Neural cell (in vitro differentiated cells): ENCODE data around the gene ERCC6L. TPM values are rescaled to one million over a fixed set of nuclear protein-coding genes. Genes with fewer than 3 reads are reported as not detected.

ENCODE experiments used
- H2AFZ ChIP-seq: fragments of 200-600, 300-800 bp; sonication (generic), shearing (Covaris generic); 2 replicates; pipeline ENCODE4 v1.6.0; 2014; ENCODE audit warnings: low read depth, mild to moderate bottlenecking, antibody characterized with exemption, low read length, moderate library complexity
- H3F3A ChIP-seq: fragments of 200-600 bp; shearing (Covaris generic); 2 replicates; pipeline ENCODE4 v1.6.1; 2016; ENCODE audit warnings: mild to moderate bottlenecking, moderate library complexity, mixed read lengths, antibody characterized with exemption, low read length; ENCODE audit not compliant: insufficient read depth, poor library complexity, severe bottlenecking
- H3K27ac ChIP-seq: fragments of 200-600, 300-800 bp; sonication (generic), shearing (Covaris generic); 2 replicates; pipeline ENCODE4 v1.5.1; 2014; ENCODE audit warnings: mild to moderate bottlenecking, low read length, moderate library complexity
- H3K27me3 ChIP-seq: fragments of 300-800, 200-600 bp; sonication (generic), shearing (Covaris generic); 2 replicates; pipeline ENCODE4 v1.6.0; 2014; ENCODE audit warnings: mild to moderate bottlenecking, low read depth, low read length, moderate library complexity; ENCODE audit not compliant: insufficient read depth
- H3K36me3 ChIP-seq: fragments of 300-800, 200-600 bp; sonication (generic), shearing (Covaris generic); 2 replicates; pipeline ENCODE4 v1.5.1; 2014; ENCODE audit warnings: mild to moderate bottlenecking, antibody characterized with exemption, low read length, moderate library complexity; ENCODE audit not compliant: insufficient read depth
- H3K4me2 ChIP-seq: fragments of 300-800, 200-600 bp; sonication (generic), shearing (Covaris generic); 2 replicates; pipeline ENCODE4 v1.6.0; 2014; ENCODE audit warnings: mild to moderate bottlenecking, low read length
- H3K4me3 ChIP-seq: fragments of 300-800, 200-600 bp; sonication (generic), shearing (Covaris generic); 2 replicates; pipeline ENCODE4 v1.5.1; 2014; ENCODE audit warnings: mild to moderate bottlenecking, low read length, moderate library complexity
- H3K79me2 ChIP-seq: fragments of 200-600 bp; shearing (Covaris generic); replicated peaks from 2 replicates; pipeline ENCODE4 v1.6.0; 2014; ENCODE audit warnings: mild to moderate bottlenecking, low read length, moderate library complexity; ENCODE audit not compliant: insufficient read depth
- H3K9ac ChIP-seq: fragments of 300-800, 200-600 bp; sonication (generic), shearing (Covaris generic); 2 replicates; pipeline ENCODE4 v1.6.1; 2016; ENCODE audit warnings: mild to moderate bottlenecking, low read length, mixed read lengths
- H3K9me2 ChIP-seq: fragments of 200-600 bp; shearing (Covaris generic); 2 replicates; pipeline ENCODE4 v1.6.1; 2016; ENCODE audit warnings: mild to moderate bottlenecking, low read length, mixed read lengths; ENCODE audit not compliant: insufficient read depth
- H3K9me3 ChIP-seq: fragments of 200-600, 300-800 bp; sonication (generic), shearing (Covaris generic); 2 replicates; pipeline ENCODE4 v1.6.1; 2016; ENCODE audit warnings: mild to moderate bottlenecking, mixed run types, low read length, moderate library complexity, mixed read lengths
- H4K20me1 ChIP-seq: fragments of 200-600 bp; shearing (Covaris generic); 2 replicates; pipeline ENCODE4 v1.6.1; 2016; ENCODE audit warnings: mild to moderate bottlenecking, mixed run types; ENCODE audit not compliant: insufficient read depth
- EP300 ChIP-seq: fragments of 450-650 bp; conservative IDR thresholded peaks from 2 replicates; pipeline ENCODE4 v1.6.1; 2014; ENCODE audit warnings: antibody characterized with exemption, mild to moderate bottlenecking, moderate library complexity; ENCODE audit not compliant: poor library complexity, severe bottlenecking
- EZH2 ChIP-seq: fragments of 200-600, 300-800 bp; shearing (Covaris generic), sonication (generic); IDR thresholded peaks from 2 replicates; pipeline ENCODE4 v1.6.1; 2014; ENCODE audit warnings: antibody characterized with exemption, low read length, borderline replicate concordance, mild to moderate bottlenecking; ENCODE audit not compliant: insufficient read depth, poor library complexity, severe bottlenecking
- MXI1 ChIP-seq: fragments of 450-650 bp; conservative IDR thresholded peaks from 2 replicates; pipeline ENCODE4 v1.6.1; 2014; ENCODE audit warnings: antibody characterized with exemption, mild to moderate bottlenecking; ENCODE audit not compliant: poor library complexity, severe bottlenecking
- POLR2AphosphoS5 ChIP-seq: IDR thresholded peaks from 2 replicates; pipeline ENCODE4 v1.6.1; 2012
- RAD21 ChIP-seq: fragments of 450-650 bp; conservative IDR thresholded peaks from 2 replicates; pipeline ENCODE4 v1.6.1; 2014; ENCODE audit warnings: antibody characterized with exemption, mild to moderate bottlenecking, moderate library complexity
- SMC3 ChIP-seq: fragments of 450-650 bp; conservative IDR thresholded peaks from 2 replicates; pipeline ENCODE4 v1.6.1; 2014; ENCODE audit warnings: antibody characterized with exemption, mild to moderate bottlenecking, moderate library complexity; ENCODE audit not compliant: poor library complexity
- TAF1 ChIP-seq: IDR thresholded peaks from 2 replicates; pipeline ENCODE4 v1.6.1; 2012; ENCODE audit warnings: low read depth
- polyA plus RNA-seq: library from polyadenylated mRNA; depleted of rRNA; stranded (reverse); fragments of >200 nt; gene quantifications from 2 replicates; pipeline ENCODE4 v1.2.3, GENCODE V29; 2014
- TF ChIP-seq, protein P1 (sequence below): fragments of 450-650 bp; IDR thresholded peaks from 2 replicates; pipeline ENCODE4 v1.5.1; 2014; ENCODE audit warnings: antibody characterized with exemption, mild to moderate bottlenecking, moderate library complexity; ENCODE audit not compliant: poor library complexity, severe bottlenecking
- TF ChIP-seq, protein P2 (sequence below): IDR thresholded peaks from 2 replicates; pipeline ENCODE4 v1.6.1; 2012; ENCODE audit warnings: borderline replicate concordance

ERCC6L gene
- polyA plus RNA-seq, 1 donor from 2014 or later, result 0.28 TPM

DNA sequence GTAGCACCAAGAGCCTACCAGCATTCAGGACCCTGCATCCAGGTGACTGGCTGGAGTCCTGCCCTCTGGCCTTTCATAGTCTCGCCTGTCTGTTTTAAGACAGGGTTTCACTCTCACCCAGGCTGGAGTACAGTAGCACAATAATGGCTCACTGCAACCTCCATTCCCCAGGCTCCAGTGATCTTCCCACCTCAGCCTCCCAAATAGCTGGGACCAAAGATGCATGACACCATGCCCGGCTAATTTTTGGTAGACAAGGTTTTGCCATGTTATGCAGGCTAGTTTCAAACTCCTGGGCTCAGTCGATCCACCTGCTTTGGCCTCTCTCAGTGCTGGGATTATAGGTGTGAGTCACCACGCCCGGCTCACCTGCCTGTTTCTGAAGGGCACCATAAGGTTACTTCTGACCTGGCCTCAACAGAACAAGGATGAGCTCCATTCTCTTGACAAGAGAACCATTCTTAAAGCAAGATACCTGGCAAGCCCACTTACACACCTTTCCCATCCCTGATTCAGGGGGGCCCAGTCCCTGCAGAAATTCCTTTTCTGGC is 31.6 kb upstream of the ERCC6L start:
- Histone ChIP-seq H3K9me3 (no peaks in the 10 kb centered on the region), H3K4me3 (no peak overlapping the region), H3K36me3 (no peaks in the 10 kb centered on the region), H3K79me2 (no peaks in the 10 kb centered on the region), H3K9ac (no peak overlapping the region), H2AFZ (no peak overlapping the region), H3K9me2 (no peaks in the 10 kb centered on the region), H3K27me3 (no peaks in the 10 kb centered on the region), H4K20me1 (no peaks in the 10 kb centered on the region), H3K27ac (no peak overlapping the region), H3K4me2 (no peak overlapping the region), H3F3A (no peaks in the 10 kb centered on the region)
- TF ChIP-seq, protein P1, sequence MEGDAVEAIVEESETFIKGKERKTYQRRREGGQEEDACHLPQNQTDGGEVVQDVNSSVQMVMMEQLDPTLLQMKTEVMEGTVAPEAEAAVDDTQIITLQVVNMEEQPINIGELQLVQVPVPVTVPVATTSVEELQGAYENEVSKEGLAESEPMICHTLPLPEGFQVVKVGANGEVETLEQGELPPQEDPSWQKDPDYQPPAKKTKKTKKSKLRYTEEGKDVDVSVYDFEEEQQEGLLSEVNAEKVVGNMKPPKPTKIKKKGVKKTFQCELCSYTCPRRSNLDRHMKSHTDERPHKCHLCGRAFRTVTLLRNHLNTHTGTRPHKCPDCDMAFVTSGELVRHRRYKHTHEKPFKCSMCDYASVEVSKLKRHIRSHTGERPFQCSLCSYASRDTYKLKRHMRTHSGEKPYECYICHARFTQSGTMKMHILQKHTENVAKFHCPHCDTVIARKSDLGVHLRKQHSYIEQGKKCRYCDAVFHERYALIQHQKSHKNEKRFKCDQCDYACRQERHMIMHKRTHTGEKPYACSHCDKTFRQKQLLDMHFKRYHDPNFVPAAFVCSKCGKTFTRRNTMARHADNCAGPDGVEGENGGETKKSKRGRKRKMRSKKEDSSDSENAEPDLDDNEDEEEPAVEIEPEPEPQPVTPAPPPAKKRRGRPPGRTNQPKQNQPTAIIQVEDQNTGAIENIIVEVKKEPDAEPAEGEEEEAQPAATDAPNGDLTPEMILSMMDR, result no peak
- no peak for TF ChIP-seq SMC3
- no peak for TF ChIP-seq EZH2
- no peak for TF ChIP-seq MXI1
- TF ChIP-seq, protein P2, sequence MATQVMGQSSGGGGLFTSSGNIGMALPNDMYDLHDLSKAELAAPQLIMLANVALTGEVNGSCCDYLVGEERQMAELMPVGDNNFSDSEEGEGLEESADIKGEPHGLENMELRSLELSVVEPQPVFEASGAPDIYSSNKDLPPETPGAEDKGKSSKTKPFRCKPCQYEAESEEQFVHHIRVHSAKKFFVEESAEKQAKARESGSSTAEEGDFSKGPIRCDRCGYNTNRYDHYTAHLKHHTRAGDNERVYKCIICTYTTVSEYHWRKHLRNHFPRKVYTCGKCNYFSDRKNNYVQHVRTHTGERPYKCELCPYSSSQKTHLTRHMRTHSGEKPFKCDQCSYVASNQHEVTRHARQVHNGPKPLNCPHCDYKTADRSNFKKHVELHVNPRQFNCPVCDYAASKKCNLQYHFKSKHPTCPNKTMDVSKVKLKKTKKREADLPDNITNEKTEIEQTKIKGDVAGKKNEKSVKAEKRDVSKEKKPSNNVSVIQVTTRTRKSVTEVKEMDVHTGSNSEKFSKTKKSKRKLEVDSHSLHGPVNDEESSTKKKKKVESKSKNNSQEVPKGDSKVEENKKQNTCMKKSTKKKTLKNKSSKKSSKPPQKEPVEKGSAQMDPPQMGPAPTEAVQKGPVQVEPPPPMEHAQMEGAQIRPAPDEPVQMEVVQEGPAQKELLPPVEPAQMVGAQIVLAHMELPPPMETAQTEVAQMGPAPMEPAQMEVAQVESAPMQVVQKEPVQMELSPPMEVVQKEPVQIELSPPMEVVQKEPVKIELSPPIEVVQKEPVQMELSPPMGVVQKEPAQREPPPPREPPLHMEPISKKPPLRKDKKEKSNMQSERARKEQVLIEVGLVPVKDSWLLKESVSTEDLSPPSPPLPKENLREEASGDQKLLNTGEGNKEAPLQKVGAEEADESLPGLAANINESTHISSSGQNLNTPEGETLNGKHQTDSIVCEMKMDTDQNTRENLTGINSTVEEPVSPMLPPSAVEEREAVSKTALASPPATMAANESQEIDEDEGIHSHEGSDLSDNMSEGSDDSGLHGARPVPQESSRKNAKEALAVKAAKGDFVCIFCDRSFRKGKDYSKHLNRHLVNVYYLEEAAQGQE, result no peak
- TF ChIP-seq POLR2AphosphoS5, result no peak
- TF ChIP-seq RAD21, result no peak
- no peak for TF ChIP-seq TAF1
- no peak for TF ChIP-seq EP300

DNA sequence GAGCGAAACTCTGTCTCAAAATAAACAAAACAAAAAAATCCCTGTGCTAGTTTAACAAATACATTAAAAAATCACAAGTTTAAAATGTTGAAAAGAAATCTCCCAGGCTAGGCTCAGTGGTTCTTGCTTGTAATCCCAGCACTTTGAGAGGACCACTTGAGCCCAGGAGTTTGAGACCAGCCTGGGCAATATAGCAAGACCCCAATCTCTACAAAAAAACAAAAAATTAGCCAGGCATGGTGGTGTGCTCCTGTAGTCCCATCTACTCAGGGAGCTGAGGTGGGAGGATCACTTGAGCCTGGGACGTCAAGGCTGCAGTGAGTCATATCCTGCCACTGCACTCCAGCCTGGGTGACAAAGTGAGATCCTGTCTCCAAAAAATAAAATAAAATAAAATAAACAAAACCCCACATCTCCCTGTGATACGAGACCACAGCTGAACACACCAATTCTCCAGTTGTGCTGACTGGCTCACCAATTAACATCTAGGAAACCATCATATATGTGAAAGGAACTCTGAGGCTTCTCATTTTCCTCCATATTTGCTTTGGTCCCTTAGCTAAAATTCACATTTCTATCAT is 30.9 kb upstream of the ERCC6L start:
- Histone ChIP-seq H3K9me2 (no peaks in the 10 kb centered on the region), H3K27me3 (no peaks in the 10 kb centered on the region), H3F3A (no peaks in the 10 kb centered on the region), H3K9me3 (no peaks in the 10 kb centered on the region), H3K36me3 (no peaks in the 10 kb centered on the region), H4K20me1 (no peaks in the 10 kb centered on the region), H3K79me2 (no peaks in the 10 kb centered on the region), H3K27ac (no peak overlapping the region), H3K4me3 (no peak overlapping the region), H3K4me2 (no peak overlapping the region), H2AFZ (no peak overlapping the region), H3K9ac (no peak overlapping the region)
- TF ChIP-seq SMC3 (no peak), RAD21 (no peak)
- TF ChIP-seq, protein P1, result no peak
